Stimulated activated CD8-positive, alpha-beta memory T cell treated with anti-CD3 and anti-CD28 coated beads, Interleukin-12 subunit alpha, Interleukin-12 subunit beta, amount 100 ng/mL, for 24 hours (primary cell): ENCODE results near the gene WDR12.
A peak's percentile ranks its signal among the peaks of the same experiment; 100 is the strongest.
"Not testable (repeated sequence)": the region's sequence is repeated elsewhere in the genome, so short reads cannot be mapped to it uniquely, and the experiment has no call there.

ENCODE experiments used
- DNase-seq: peaks from one replicate; pipeline ENCODE4 v3.0.0-alpha.2; 2020; ENCODE audit errors: extremely low read depth

Gene WDR12

DNA sequence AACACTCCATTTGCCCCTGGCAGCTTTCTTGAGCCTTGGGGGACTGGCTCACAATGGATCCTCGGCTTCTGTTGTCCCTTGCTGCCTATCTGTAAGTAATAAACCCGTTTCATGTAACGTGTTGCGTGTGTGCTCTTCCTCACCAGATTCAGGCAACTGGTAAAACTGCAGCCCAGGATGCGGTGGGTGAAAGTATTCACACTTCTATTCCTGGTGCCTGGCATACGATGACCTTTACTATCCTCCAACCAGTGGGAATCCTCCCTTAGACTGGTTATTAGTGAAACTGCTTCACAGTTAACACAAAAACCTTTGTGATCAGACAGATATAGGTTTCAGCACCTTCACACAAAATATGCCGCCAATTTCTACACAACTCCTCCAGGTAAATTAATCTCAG lies 26.3 kb downstream of the WDR12 start:
- DNase-seq = no peak

DNA sequence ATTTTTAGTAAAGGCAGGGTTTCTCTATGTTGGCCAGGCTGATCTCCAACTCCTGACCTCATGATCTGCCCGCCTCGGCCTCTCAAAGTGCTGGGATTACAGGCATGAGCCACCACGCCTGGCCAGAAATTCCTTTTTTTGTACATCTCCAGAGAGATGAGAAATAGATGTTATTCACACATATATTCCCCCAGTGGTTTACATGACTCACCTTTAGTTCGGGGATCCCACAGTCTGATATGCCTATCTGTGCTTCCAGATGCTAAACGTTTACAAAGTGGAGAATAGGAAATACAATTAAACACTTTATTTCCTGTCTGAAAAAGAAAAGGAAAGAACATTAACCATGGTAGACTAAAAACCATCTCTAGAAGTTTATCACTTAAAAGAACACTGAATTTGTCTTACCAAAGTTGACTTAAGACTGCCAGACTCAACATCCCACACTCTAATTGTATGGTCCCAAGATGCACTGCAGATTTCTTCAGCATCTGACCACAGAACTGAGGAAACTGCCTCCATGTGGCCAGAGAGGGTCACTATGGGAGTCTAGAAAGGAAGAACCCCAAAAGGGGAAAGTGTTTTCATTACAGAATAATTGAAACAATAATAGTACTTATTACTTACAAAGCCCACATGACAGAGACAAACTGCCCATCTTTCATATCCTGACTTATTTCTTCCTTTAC lies 27.3 kb downstream of the WDR12 start:
- DNase-seq = no peak

DNA sequence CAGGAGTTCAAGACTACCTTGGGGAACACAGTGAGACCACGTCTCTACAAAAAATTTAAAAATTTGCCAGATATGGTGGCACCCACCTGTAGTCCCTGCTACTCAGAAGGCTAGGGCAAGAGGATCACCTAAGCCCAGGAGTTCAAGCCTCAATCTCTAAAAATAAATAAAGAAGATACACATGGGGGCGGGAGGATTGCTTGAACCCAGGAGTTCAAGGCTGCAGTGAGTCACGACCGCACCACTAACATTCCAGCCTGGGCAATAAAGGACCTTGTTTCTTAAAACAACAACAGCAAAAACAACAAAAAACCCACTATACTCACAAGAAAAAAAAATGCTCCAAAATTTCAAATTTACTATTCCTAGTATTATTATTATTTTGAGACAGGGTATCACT lies 29.9 kb downstream of the WDR12 start:
- no peak for DNase-seq

DNA sequence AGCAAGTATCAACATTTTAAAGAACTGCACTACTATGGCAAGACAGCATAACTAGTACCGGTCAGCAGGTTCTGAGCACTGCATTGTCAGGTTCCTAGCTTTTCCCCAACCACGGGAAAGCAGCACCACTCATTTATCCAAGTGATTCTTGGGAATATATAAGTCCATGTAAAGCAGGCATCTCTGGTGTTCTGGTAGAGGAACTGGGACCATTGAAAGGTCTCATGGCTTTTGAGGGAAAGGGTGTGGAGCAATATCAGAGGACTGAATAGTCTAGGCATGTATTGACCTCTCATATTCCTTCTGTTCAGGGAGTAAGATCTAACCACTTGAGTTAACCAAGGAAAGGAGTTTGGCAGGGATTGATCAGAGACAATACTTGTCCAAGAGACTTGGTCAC lies 33.8 kb downstream of the WDR12 start:
- no peak for DNase-seq

DNA sequence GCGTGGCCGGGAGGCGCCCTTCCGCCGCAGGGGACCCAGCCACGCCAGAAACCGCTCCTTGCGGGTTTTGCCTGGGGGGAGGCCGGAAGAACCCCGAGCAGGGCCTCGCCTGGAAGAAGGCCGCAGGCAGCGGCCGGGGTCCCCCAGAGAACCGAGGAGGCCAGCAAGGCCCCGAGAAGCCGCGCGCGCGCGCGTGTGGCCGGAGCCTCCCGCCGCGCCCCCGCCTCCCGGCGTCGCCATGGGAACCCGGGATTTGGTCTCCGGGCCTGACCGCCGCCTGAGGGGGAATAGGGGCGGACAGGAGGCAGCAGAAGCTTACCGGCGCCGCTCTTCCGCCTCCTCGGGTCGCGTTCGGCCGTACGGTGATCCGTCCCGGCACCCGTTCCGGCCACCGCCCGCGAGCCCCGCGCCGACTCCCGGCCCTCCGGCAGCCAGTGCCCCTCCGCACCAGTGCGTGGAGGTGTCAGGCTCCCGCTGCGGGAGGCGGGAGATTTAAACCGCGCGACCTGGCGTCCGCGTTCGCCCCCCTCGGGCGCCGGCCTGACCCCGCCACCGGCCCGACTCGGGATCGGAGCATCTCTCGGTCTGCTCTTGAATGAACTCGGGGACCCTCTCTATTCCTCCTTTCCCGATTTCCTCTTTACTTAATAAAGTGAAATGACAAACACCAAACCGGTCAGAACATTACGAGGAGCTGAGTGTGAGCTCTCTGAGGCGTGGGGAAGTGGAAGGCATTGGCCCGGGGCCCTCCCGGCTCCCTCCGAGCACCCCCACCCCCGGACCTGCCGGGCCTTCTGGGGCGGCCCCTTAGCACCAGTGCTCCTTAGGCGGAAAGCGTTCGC lies 40.0 kb downstream of the WDR12 start, which contains the start of gene ICA1L:
Gene ICA1L (minus strand): TSS at position 467 of the 842 bp plus-strand sequence. CDS start 42,757 bp downstream, outside the sequence.
- peak; percentile 3 for DNase-seq

DNA sequence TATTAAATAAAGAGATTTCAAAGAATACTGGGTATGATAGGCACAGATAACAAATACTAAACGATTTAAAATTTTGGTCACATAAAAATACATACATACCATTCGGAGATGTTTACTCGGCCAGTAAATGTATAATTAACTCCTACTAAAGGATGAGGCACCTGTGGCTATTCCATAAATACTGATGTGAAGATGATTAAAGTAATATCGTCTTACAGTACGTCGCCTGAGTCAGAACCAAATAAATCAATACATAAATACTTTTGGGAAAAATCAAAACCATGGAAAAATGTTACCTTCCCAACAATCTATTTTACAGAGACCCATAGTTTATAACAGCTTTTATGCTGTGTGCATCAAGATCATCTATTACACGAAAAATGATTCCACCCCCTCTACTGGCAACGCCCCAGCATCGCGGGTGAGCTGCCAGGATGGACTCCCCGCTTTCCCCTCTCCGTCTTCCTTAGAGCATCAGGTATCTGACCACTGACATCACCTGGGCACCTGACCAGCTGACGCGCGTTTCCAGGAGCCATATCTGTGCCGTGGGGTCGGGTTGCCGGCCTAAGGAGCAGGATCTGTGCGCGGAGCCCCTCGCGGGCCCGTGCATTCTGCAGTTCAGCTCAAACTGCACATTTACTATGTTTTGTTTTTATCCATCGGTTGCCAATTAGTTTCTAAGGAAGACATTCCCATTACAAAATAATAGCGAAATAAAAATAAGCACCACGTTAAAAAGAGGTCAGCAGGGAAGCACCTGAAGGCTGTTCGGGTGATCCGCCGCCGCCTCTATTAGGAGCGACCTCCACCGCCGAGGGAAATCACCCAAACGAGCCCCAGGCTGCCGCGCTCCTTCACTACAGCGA lies 40.8 kb downstream of the WDR12 start:
- peak; percentile 27 for DNase-seq

DNA sequence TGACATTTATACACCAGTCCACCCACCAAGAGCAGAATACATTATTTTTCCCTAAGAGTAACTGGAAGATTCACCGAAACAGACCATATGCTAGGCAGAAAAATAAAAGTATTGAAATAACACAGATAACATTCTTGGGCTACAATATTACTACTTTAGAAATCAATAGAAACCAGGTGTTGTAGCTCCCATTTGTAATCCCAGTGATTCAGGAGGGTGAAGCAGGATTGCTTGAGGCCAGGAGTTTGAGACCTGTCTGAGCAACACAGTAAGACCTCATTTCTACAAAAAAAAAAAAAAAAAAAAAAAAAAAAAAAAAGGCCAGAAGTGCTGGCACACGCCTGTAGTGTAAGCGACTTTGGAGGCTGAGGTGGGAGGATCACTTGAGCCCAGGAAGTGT lies 49.5 kb downstream of the WDR12 start:
- DNase-seq = no peak

DNA sequence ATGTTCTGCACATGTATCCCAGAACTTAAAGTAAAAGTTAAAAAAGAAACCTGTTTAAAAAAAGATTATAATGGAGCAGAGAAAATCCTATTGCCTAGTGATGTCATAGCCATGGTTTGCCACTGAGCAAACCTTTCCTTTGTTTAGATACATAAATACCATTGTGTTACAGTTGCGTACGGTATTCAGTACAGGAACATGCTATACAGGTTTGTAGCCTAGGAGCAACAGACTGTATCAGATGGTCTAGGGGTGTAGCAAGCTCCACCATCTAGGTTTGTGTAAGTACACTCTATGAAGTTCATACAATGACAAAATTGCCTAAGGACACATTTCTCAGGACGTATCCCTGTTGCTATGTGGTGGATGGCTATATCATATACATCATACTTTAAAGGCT lies 52.9 kb downstream of the WDR12 start:
- no peak for DNase-seq

DNA sequence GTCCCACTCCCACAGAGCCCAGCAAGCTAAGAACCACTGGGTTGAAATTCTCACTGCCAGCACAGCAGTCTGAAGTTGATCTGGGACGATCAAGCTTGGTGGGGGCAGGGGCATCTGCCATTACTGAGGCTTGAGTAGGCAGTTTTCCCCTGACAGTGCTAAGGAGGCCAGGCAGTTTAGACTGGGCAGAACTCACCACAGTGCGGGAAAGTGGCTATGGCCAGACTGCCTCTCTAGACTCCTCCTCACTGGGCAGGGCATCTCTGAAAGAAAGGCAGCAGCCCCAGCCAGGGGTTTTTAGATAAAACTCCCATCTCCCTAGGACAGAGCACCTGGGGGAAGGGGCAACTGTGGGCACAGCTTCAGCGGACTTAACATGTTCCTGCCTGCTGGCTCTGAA lies 62.1 kb downstream of the WDR12 start:
- DNase-seq = not testable (repeated sequence)

DNA sequence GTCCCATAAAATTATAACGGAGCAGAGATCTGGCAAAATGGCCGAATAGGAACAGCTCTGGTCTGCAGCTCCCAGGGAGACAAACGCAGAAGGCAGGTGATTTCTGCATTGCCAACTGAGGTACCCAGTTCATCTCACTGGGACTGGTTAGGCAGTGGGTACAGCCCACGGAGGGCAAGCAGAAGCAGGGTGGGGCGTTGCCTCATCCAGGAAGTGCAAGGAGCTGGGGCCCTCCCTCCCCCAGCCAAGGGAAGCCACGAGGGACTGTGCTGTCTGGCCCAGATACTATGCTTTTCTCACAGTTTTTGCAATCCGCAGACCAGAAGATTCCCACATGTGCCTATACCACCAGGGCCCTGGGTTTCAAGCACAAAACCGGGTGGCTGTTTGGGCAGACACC lies 62.7 kb downstream of the WDR12 start:
- no peak for DNase-seq

DNA sequence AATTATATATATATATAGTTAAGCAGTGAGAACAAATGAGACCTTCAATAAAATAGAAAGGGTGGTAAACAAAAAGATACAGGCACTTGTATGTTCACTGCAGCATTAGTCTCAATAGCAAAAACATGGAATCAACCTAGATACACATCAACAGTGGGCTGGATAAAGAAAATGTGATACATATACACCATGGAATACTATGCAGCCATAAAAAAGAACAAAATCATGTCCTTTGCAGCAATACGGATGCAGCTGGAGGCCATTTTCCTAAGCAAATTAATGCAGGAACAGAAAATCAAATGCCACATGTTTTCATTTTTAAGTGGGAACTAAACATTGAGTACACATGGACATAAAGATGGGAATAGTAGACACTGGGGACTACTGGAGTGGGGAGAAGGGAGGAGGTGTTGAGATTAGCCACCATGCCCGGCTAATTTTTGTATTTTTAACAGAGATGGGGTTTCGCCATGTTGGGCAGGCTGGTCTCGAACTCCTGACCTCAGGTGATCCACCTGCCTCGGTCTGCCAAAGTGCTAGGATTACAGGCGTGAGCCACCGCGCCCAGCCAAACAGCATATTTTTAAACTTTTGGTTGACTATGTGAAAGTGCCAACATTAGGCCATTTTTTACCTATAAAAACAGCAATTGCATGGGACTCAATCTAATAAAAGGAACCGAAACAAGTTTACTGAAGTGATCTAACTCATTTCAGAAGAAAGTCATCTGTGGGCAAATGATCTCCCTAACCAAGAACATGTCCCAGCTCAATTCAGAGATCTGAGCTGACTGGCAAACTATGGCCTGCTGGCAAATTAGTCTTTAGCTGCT lies 63.6 kb downstream of the WDR12 start:
- no peak for DNase-seq

DNA sequence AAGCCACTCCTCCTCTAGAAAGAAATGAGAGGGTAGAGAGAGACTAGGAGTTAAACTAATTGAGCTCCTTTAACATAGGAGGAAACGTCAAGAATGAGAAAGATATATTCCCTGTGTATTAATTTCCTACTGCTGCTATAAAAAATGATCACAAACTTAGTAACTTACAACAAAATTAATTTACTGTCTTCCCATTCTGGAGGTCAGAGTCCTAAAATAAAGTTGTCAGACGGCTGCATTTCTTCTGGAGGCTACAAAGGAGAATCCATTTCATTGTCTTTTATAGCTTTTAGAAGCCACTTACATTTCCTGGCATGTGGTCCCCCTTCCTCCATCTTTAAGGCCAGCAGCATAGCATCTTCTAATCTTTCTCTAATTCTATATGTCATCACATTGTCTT lies 66.8 kb downstream of the WDR12 start:
- no peak for DNase-seq

DNA sequence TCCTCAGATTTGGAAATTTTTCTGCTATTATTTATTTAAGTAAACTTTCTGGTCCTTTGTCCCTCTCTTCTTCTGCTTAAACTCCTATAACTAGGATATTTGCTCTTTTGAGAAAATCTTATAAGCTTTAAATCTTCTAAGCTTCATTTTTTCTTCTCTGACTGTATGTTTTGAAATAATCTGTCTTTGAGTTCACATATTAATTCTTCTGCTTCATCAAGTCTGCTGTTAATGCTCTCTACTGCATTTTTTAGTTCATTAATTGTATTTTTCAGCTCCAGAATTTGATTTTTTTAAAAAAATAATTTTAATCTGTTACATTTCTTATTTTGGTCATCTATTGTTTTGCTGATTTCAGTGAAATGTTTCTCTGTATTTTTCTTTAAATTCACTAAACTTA lies 68.8 kb downstream of the WDR12 start:
- DNase-seq = no peak

DNA sequence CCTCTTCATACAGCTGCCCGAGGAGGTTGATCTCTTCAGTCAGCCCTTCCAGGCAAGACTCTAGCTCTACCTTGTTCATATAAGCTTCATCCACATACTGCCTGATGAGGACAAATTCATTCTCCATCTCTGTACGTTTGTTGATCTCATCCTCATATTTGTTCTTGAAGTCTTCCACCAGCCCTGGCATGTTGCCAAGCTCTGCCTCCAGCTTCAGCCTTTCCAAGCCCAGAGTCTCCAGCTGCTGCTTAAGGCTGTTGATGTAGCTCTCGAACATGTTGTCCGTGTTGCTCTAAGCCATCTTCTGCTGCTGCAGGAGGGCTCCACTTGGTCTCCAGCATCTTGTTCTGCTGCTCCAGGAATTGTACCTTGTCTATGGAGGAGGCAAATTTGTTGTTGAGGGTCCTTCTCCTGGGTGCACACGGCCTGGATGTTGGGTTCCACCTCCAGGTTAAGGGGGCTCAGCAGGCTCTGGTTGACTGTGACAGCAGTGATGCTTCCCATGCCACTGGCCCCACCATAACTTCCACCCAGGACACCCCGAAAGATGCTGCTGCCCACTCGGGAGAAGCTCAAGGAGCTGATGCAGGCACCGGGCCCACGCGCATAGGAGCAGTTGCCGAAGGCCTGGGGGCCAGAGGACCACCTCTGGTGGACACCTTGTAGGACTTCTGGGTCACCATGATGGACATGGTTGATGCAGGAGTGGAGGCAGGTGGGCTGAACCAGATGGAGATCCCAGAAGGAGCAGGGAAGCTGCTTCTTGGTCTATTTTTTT lies 70.2 kb downstream of the WDR12 start:
- DNase-seq = no peak

DNA sequence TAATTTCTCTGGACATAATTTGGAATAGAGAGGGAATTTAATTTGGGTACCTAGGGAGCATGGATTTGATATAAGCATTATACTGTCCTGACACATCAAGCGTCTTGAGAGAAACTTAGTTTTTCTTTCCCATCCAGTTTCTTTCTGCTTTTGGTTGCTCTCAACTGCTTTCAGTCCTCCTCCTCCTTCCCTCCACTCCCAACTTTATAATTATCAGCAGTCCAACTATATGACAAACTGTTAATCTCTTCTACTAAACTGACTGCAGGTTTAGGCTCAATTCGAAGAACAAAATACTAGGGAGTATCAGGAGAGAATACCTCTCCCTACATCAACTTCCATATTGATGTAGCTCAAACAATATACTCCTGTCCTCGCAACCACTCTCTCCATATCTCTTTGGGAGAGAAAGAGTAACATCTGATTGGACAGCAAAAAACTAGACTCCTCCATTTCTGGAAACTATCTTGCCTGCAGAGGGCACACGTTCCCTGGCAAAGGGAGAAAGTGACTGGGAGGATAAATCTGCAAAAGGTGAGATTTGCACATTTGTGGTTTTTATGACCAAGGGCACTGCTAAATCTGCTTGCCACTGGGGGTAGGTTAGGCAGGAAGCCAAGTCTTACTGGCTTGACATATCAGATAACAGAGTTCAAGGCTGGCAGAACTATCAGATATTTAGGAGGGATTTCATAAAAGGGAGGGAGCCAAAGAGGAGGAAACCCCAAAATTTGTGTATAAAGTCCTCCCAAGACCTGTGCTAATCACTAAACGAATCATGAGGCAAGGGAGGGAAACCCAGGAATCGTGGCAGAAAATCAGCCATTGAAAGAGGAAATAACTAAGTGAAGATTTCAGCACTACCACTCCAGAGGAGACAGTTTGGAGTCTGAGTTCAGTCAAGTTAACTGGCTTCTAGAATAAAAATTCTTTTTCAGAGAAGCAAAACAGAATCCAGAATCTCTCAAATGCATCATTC lies 79.9 kb downstream of the WDR12 start:
- no peak for DNase-seq

DNA sequence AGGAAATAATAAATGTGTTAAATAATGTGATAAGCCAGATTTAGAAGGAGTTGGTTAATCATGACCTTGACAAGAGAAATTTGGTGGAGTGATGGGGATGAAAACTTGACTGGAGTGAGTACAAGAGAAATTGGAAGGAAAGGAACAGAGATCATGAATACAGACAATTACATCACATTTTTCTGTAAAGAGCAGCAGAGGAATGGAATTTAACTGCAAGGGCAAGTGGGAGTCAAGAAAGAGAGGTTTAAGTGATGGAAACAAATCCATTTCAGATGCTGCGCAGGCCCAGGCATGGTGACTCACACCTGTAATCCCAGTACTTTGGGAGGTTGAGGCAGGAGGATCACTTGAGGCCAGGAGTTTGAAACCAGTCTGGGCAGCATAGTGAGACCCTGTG lies 86.6 kb downstream of the WDR12 start:
- no peak for DNase-seq
